HepG2 (cell line): ENCODE measurements around the gene KANSL3. TPM values are rescaled to one million over a fixed set of nuclear protein-coding genes. Genes with fewer than 3 reads are reported as not detected.

Experiments
- ATAC-seq: fragments of 200-7000 bp; cut with Tn5 transposase; 3 replicates; pipeline ENCODE4 v1.9.1; 2020; ENCODE audit warnings: mild to moderate bottlenecking, moderate library complexity
- BruUV-seq: library from RNA; stranded (reverse); fragments of 400-500 nt; replicated peaks from 2 replicates; lab custom pipeline; 2021; lab: Mats Ljungman, UMichigan
- CTCF ChIA-PET: fragments of 300-600 bp; formaldehyde crosslinking; extraction: SDS; loops from one replicate; lab custom pipeline; 2021; ENCODE audit warnings: low total read pairs, inconsistent platforms, low intra/inter-chr PET ratio; lab: Yijun Ruan, JAX
- POLR2A ChIA-PET: fragments of 350-600 bp; sonication (Branson Sonifier 250); formaldehyde crosslinking; loops from one replicate; lab custom pipeline; 2020; ENCODE audit warnings: antibody characterized with exemption, inconsistent platforms; lab: Yijun Ruan, JAX
- DNase-seq: peaks from one replicate; pipeline ENCODE4 v3.0.0-alpha.2; 2015; ENCODE audit warnings: low spot score
- FAIRE-seq: peaks from 3 replicates; lab custom pipeline; 2011; peaks lifted over from hg19 to GRCh38; lab: Jason Lieb, UNC
- H2AFZ ChIP-seq: one replicate; pipeline ENCODE4 v1.6.1; 2011; ENCODE audit warnings: low read length, inconsistent platforms
- H3K27ac ChIP-seq: fragments of 300-600 bp; 3 replicates; pipeline ENCODE4 v1.8.0; 2011; ENCODE audit warnings: mixed run types, mild to moderate bottlenecking, mixed read lengths, low read length, inconsistent platforms; ENCODE audit not compliant: insufficient read depth; ENCODE audit errors: extremely low read length
- H3K27me3 ChIP-seq, 2 experiments: fragments of 200-600 bp in 1 of 2; 2 replicates in 1 of 2; 3 replicates in 1 of 2; pipeline versions ENCODE4 v1.6.0 to v1.8.0; 2011; ENCODE audit warnings: low read length in 2 of 2, mild to moderate bottlenecking in 2 of 2, moderate library complexity in 2 of 2, inconsistent platforms in 1 of 2; ENCODE audit not compliant: insufficient read depth in 2 of 2, control insufficient read depth in 1 of 2
- H3K36me3 ChIP-seq, 2 experiments: fragments of 200-600 bp in 1 of 2; replicated peaks in 1 of 2; 2 replicates in 1 of 2; 3 replicates in 1 of 2; pipeline versions ENCODE4 v1.5.1 to v1.8.0; 2011; ENCODE audit warnings: low read length in 2 of 2, inconsistent platforms in 1 of 2; ENCODE audit not compliant: insufficient read depth in 2 of 2, control insufficient read depth in 1 of 2
- H3K4me1 ChIP-seq: 2 replicates; pipeline ENCODE4 v1.5.1; 2012; ENCODE audit warnings: low read length, inconsistent platforms; ENCODE audit not compliant: insufficient read depth
- H3K4me2 ChIP-seq: 2 replicates; pipeline ENCODE4 v1.6.0; 2011; ENCODE audit warnings: low read depth, low read length, inconsistent platforms
- H3K4me3 ChIP-seq, 3 experiments: fragments of 200-600 bp in 1 of 3; sonication (generic), shearing (Covaris generic) in 1 of 3; replicated peaks in 1 of 3; 2 replicates each; pipeline ENCODE4 v1.5.1; 2011 to 2016; ENCODE audit warnings: low read length in 3 of 3, inconsistent platforms in 2 of 3, low read depth in 2 of 3, mild to moderate bottlenecking in 2 of 3, control low read depth in 1 of 3, mixed read lengths in 1 of 3; ENCODE audit not compliant: insufficient read depth in 1 of 3
- H3K79me2 ChIP-seq: one replicate; pipeline ENCODE4 v1.6.1; 2011; ENCODE audit warnings: low read length, inconsistent platforms; ENCODE audit not compliant: insufficient read depth
- H3K9ac ChIP-seq: 2 replicates; pipeline ENCODE4 v1.6.0; 2011; ENCODE audit warnings: mild to moderate bottlenecking, low read depth, low read length, inconsistent platforms; ENCODE audit not compliant: insufficient read depth
- H3K9me3 ChIP-seq: 2 replicates; pipeline ENCODE4 v1.5.1; 2012; ENCODE audit warnings: mild to moderate bottlenecking, low read length
- H4K20me1 ChIP-seq: 2 replicates; pipeline ENCODE4 v1.6.0; 2011; ENCODE audit warnings: inconsistent platforms, mild to moderate bottlenecking, low read length, moderate library complexity; ENCODE audit not compliant: insufficient read depth
- EED ChIP-seq: sonication (generic); formaldehyde crosslinking; IDR thresholded peaks from 2 replicates; pipeline ENCODE4 v1.5.0; 2020; ENCODE audit warnings: mild to moderate bottlenecking, missing genetic modification reagents
- SMC3 ChIP-seq: IDR thresholded peaks from 2 replicates; pipeline ENCODE4 v1.6.1; 2011; ENCODE audit warnings: low read length, improper control_type of control experiment
- STAG1 ChIP-seq: sonication (generic); formaldehyde crosslinking; IDR thresholded peaks from 2 replicates; pipeline ENCODE4 v1.4.0; 2020; ENCODE audit warnings: missing genetic modification reagents
- ZNF317 ChIP-seq: sonication (generic); formaldehyde crosslinking; IDR thresholded peaks from 2 replicates; pipeline ENCODE4 v1.5.0; 2020; ENCODE audit warnings: mild to moderate bottlenecking, missing genetic modification reagents
- WGBS: methylation state at CpG from one replicate; pipeline ENCODE4 v1.1.6; 2017; ENCODE audit warnings: low lambda C conversion rate; 5-methylcytosine and 5-hydroxymethylcytosine counted together
- in situ Hi-C: cut with HindIII; loops from 2 replicates; pipeline ENCODE4 v1.10.0; 2017; ENCODE audit warnings: low pct_unique_long_range_greater_than_20kb; ENCODE audit not compliant: extremely low pct_ligation_motif_present
- intact Hi-C: fragments of 100-400 bp; cut with micrococcal nuclease; formaldehyde crosslinking; loops from one replicate; pipeline ENCODE4 v1.10.0; 2022; ENCODE audit not compliant: unreplicated experiment
- polyA plus RNA-seq, 8 experiments: library from polyadenylated mRNA; depleted of rRNA in 3 of 8; stranded (reverse) in 7 of 8; unstranded in 1 of 8; fragments of >200 nt; fragmentation: Illumina TruSeq in 4 of 8; extraction: Trizol in 4 of 8; gene quantifications; 2 replicates each; pipeline versions ENCODE4 v1.2.1 to v1.2.3, GENCODE V29; 2011 to 2016; ENCODE audit warnings: low read depth in 4 of 8, missing spikeins in 1 of 8, mixed read lengths in 1 of 8; ENCODE audit not compliant: insufficient read depth in 1 of 8
- total RNA-seq, 5 experiments: library from RNA; depleted of rRNA; stranded (reverse); fragments of >200 nt; fragmentation: Illumina TruSeq; extraction: Trizol; gene quantifications; 2 replicates each; pipeline ENCODE4 v1.2.3, GENCODE V29; 2016; ENCODE audit warnings: low read depth in 1 of 5
- TF ChIP-seq, protein P1 (sequence below): sonication (generic); formaldehyde crosslinking; IDR thresholded peaks from 2 replicates; pipeline ENCODE4 v1.5.0; 2020; ENCODE audit warnings: mild to moderate bottlenecking, missing genetic modification reagents, moderate library complexity
- TF ChIP-seq, protein P2 (sequence below): sonication (generic); formaldehyde crosslinking; IDR thresholded peaks from 2 replicates; pipeline ENCODE4 v1.5.1; 2020; ENCODE audit warnings: mild to moderate bottlenecking, missing genetic modification reagents, borderline replicate concordance
- TF ChIP-seq, protein P3 (sequence below): sonication (generic); formaldehyde crosslinking; IDR thresholded peaks from 2 replicates; pipeline ENCODE4 v1.4.0; 2020; ENCODE audit warnings: mild to moderate bottlenecking, missing genetic modification reagents

KANSL3 gene
- total and polyA plus RNA-seq, 2 of the 13 experiments (the other 11 are each of a cell fraction or from before 2014, with no cell fraction given) = 20.8 to 37.3 TPM

DNA sequence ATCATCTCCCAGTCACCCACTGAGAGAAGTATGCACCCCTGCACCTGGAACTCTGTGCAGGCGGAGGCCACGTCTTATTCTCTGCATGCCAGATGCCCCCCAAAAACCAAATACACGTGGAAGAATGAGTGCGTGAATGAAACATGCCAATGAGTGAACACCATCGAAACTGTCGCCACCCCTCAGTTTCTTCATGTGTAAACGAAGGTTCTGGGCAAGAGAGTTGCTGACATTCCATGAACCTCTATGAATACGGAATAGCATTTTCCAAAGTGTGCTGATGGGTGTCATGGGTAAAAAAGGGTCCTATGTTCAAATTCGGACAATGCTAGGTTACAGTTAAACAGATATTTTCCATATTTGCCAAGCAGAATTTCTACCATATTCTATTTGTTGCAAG is 24.2 kb upstream of the KANSL3 start:
- in situ Hi-C loops (no loop called here), intact Hi-C loops (no loop called here)
- H3K27ac ChIP-seq = no peak overlapping the region
- ATAC-seq = no peak
- POLR2A ChIA-PET = no interaction called here
- no peaks in the 10 kb centered on the region for H3K9me3 ChIP-seq
- FAIRE-seq = no peak
- H3K4me3 ChIP-seq = no peak overlapping the region
- WGBS = 55% methylated on average over 9 of the region's 9 CpGs
- H3K4me2 ChIP-seq = no peak overlapping the region
- CTCF ChIA-PET = no interaction called here
- H4K20me1 ChIP-seq = no peaks in the 10 kb centered on the region
- BruUV-seq = no TSS peak
- no peaks in the 10 kb centered on the region for H3K36me3 ChIP-seq
- H2AFZ ChIP-seq = no peak overlapping the region
- TF ChIP-seq SMC3 = no peak
- TF ChIP-seq ZNF317 (CRISPR knock-in tag) = peak; percentile 77
- no peaks in the 10 kb centered on the region for H3K79me2 ChIP-seq
- peaks cover 13% of the 10 kb centered on the region; the same call in 1 of the 2 replicates for H3K4me1 ChIP-seq
- H3K9ac ChIP-seq = no peak overlapping the region
- no peak for DNase-seq
- H3K27me3 ChIP-seq = peaks cover 0 to 22% of the 10 kb centered on the region in 2 experiments; a peak in 3 of 5 replicates

DNA sequence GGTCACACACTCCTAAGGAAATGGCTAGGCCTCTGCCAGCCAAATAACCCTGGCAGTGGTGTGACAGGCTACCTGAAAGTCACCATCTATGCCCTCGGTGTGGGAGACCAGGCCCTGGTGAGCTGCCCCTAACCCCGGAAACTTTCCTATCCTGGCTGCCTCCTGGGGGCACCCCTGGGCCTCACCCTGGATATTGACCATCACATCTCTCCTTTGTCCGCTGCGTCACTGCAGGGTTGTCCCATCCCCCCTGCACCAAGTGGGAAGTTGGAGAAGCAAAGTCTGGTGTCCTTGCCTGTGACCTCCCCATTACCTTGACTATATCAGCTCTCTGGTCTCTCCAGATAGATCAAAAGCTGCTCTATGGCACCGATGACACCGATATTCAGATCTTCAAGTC is 23.2 kb upstream of the KANSL3 start:
- intact Hi-C loops = no loop called here
- BruUV-seq = no TSS peak
- peak overlapping the region; percentile 37; the same call in 1 of the 2 replicates for H3K4me2 ChIP-seq
- no peaks in the 10 kb centered on the region for H3K9me3 ChIP-seq
- WGBS = 51% methylated on average over 4 of the region's 6 CpGs
- H3K4me3 ChIP-seq = no peak overlapping the region
- DNase-seq = no peak
- no peaks in the 10 kb centered on the region for H4K20me1 ChIP-seq
- no peak overlapping the region for H3K9ac ChIP-seq
- TF ChIP-seq STAG1 (CRISPR knock-in tag) (peak; percentile 25; the same call in 1 of the 2 replicates), EED (CRISPR knock-in tag) (0 out of 2 replicates have a peak, but pooled peaks have one; percentile 33)
- TF ChIP-seq, protein P1, sequence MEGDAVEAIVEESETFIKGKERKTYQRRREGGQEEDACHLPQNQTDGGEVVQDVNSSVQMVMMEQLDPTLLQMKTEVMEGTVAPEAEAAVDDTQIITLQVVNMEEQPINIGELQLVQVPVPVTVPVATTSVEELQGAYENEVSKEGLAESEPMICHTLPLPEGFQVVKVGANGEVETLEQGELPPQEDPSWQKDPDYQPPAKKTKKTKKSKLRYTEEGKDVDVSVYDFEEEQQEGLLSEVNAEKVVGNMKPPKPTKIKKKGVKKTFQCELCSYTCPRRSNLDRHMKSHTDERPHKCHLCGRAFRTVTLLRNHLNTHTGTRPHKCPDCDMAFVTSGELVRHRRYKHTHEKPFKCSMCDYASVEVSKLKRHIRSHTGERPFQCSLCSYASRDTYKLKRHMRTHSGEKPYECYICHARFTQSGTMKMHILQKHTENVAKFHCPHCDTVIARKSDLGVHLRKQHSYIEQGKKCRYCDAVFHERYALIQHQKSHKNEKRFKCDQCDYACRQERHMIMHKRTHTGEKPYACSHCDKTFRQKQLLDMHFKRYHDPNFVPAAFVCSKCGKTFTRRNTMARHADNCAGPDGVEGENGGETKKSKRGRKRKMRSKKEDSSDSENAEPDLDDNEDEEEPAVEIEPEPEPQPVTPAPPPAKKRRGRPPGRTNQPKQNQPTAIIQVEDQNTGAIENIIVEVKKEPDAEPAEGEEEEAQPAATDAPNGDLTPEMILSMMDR (CRISPR knock-in tag) = peak; percentile 35; the same call in 1 of the 2 replicates
- TF ChIP-seq, protein P2, sequence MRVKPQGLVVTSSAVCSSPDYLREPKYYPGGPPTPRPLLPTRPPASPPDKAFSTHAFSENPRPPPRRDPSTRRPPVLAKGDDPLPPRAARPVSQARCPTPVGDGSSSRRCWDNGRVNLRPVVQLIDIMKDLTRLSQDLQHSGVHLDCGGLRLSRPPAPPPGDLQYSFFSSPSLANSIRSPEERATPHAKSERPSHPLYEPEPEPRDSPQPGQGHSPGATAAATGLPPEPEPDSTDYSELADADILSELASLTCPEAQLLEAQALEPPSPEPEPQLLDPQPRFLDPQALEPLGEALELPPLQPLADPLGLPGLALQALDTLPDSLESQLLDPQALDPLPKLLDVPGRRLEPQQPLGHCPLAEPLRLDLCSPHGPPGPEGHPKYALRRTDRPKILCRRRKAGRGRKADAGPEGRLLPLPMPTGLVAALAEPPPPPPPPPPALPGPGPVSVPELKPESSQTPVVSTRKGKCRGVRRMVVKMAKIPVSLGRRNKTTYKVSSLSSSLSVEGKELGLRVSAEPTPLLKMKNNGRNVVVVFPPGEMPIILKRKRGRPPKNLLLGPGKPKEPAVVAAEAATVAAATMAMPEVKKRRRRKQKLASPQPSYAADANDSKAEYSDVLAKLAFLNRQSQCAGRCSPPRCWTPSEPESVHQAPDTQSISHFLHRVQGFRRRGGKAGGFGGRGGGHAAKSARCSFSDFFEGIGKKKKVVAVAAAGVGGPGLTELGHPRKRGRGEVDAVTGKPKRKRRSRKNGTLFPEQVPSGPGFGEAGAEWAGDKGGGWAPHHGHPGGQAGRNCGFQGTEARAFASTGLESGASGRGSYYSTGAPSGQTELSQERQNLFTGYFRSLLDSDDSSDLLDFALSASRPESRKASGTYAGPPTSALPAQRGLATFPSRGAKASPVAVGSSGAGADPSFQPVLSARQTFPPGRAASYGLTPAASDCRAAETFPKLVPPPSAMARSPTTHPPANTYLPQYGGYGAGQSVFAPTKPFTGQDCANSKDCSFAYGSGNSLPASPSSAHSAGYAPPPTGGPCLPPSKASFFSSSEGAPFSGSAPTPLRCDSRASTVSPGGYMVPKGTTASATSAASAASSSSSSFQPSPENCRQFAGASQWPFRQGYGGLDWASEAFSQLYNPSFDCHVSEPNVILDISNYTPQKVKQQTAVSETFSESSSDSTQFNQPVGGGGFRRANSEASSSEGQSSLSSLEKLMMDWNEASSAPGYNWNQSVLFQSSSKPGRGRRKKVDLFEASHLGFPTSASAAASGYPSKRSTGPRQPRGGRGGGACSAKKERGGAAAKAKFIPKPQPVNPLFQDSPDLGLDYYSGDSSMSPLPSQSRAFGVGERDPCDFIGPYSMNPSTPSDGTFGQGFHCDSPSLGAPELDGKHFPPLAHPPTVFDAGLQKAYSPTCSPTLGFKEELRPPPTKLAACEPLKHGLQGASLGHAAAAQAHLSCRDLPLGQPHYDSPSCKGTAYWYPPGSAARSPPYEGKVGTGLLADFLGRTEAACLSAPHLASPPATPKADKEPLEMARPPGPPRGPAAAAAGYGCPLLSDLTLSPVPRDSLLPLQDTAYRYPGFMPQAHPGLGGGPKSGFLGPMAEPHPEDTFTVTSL (CRISPR knock-in tag) = no peak
- TF ChIP-seq, protein P3, sequence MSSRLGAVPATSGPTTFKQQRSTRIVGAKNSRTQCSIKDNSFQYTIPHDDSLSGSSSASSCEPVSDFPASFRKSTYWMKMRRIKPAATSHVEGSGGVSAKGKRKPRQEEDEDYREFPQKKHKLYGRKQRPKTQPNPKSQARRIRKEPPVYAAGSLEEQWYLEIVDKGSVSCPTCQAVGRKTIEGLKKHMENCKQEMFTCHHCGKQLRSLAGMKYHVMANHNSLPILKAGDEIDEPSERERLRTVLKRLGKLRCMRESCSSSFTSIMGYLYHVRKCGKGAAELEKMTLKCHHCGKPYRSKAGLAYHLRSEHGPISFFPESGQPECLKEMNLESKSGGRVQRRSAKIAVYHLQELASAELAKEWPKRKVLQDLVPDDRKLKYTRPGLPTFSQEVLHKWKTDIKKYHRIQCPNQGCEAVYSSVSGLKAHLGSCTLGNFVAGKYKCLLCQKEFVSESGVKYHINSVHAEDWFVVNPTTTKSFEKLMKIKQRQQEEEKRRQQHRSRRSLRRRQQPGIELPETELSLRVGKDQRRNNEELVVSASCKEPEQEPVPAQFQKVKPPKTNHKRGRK (CRISPR knock-in tag) = 0 out of 2 replicates have a peak, but pooled peaks have one; percentile 34
- POLR2A ChIA-PET = no interaction called here
- no peak overlapping the region for H2AFZ ChIP-seq
- no peak for FAIRE-seq
- CTCF ChIA-PET = no interaction called here
- H3K36me3 ChIP-seq = no peaks in the 10 kb centered on the region
- ATAC-seq = peak; percentile 62
- H3K79me2 ChIP-seq = no peaks in the 10 kb centered on the region
- H3K4me1 ChIP-seq = peaks cover 13% of the 10 kb centered on the region; the same call in 1 of the 2 replicates
- peaks cover 0 to 22% of the 10 kb centered on the region in 2 experiments; a peak in 3 of 5 replicates for H3K27me3 ChIP-seq
- H3K27ac ChIP-seq = no peak overlapping the region
- in situ Hi-C loops = no loop called here
